Measurements from ENCODE around the gene CRYBG1. TPM values are rescaled to one million over a fixed set of nuclear protein-coding genes. Genes with fewer than 3 reads are reported as not detected.

Gene CRYBG1
- total RNA-seq, 2 experiments from 2014 or later: 34.9 to 36.8 TPM

GRCh38 chr6:106470811-106471210 lies 110.3 kb downstream of the CRYBG1 start:
- no peak for ATAC-seq
- POLR2A ChIA-PET: interaction anchor here (0.7 kb wide), 1 partner anchor 449 kb away, joined by 3 read pairs; no protein-coding TSS in a partner anchor
- no peaks in the 10 kb centered on the region for H3K9me3 Mint-ChIP-seq (ENCODE audit: insufficient read depth)
- no peak for DNase-seq
- no peak overlapping the region for H3K4me3 Mint-ChIP-seq
- no peaks in the 10 kb centered on the region for H3K4me1 Mint-ChIP-seq (ENCODE audit: low read depth)
- CTCF ChIA-PET: interaction anchor here (0.7 kb wide), 1 partner anchor 96 kb away, joined by 3 read pairs; no protein-coding TSS in a partner anchor
- H3K27ac Mint-ChIP-seq: no peak overlapping the region
- no peaks in the 10 kb centered on the region for H3K36me3 Mint-ChIP-seq (ENCODE audit: low read depth)
- H3K27me3 Mint-ChIP-seq (ENCODE audit: low read depth): peaks cover 25% of the 10 kb centered on the region

GRCh38 chr6:106473812-106474211 lies 113.3 kb downstream of the CRYBG1 start:
- DNase-seq: no peak
- no peak for ATAC-seq
- POLR2A ChIA-PET: no interaction called here
- Mint-ChIP-seq H3K36me3 (ENCODE audit: low read depth) (no peaks in the 10 kb centered on the region), H3K27me3 (ENCODE audit: low read depth) (peaks cover 4% of the 10 kb centered on the region), H3K4me1 (ENCODE audit: low read depth) (peaks cover 7% of the 10 kb centered on the region), H3K27ac (no peak overlapping the region), H3K4me3 (no peak overlapping the region), H3K9me3 (ENCODE audit: insufficient read depth) (no peaks in the 10 kb centered on the region)
- CTCF ChIA-PET: interaction anchor here (1.1 kb wide), 1 partner anchor 35 kb away, joined by 3 read pairs; no protein-coding TSS in a partner anchor

DNA sequence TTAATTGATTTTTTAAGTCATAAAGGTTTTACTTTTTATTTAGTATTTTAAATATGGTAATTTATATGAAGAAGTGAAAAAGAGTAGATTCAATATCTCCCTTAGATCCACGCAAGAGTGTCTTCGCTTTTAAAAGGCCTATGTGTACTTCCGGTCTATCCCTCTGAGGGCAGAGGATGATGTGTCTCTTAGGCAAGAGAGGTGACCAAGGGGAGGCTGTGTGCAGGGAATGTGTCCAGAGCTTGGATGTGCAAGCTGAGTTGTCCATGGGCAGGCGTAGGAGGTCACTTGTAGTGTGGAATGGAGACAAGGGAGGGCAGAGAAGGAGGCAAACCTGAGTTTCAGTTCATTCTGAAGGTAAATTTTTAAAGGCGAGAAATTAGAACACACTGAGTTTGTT lies 113.9 kb downstream of the CRYBG1 start:
- H3K4me3 Mint-ChIP-seq: no peak overlapping the region
- no peaks in the 10 kb centered on the region for H3K9me3 Mint-ChIP-seq (ENCODE audit: insufficient read depth)
- ATAC-seq: no peak
- no peaks in the 10 kb centered on the region for H3K27me3 Mint-ChIP-seq (ENCODE audit: low read depth)
- no peaks in the 10 kb centered on the region for H3K36me3 Mint-ChIP-seq (ENCODE audit: low read depth)
- ChIA-PET CTCF (no interaction called here), POLR2A (no interaction called here)
- H3K4me1 Mint-ChIP-seq (ENCODE audit: low read depth): peaks cover 7% of the 10 kb centered on the region
- no peak overlapping the region for H3K27ac Mint-ChIP-seq
- no peak for DNase-seq

DNA sequence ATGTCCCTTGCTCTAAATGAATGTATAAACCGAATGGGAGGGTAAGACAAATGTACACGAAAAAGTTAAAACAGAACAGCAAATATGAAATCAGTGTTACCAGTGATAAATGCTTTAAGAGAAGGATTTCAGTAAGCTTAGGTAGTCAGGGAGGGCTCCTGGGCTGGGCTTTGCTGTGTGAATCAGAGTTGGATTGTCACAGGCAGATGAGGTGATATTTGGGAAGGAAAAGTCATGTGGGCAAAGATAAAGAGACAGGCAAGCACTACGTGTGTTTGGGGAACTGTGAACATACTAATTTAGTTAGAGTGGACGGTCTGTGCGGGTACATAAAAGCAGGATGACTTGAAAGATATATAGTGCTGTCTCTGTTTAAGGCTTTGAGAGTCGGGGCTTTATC lies 114.8 kb downstream of the CRYBG1 start:
- ChIA-PET POLR2A (interaction anchor here (0.6 kb wide), 1 partner anchor 60 kb away, joined by 6 read pairs; no protein-coding TSS in a partner anchor), CTCF (no interaction called here)
- Mint-ChIP-seq H3K27me3 (ENCODE audit: low read depth) (no peaks in the 10 kb centered on the region), H3K27ac (no peak overlapping the region), H3K9me3 (ENCODE audit: insufficient read depth) (no peaks in the 10 kb centered on the region), H3K4me1 (ENCODE audit: low read depth) (peaks cover 7% of the 10 kb centered on the region), H3K36me3 (ENCODE audit: low read depth) (no peaks in the 10 kb centered on the region), H3K4me3 (no peak overlapping the region)
- DNase-seq (no peak), ATAC-seq (no peak)

DNA sequence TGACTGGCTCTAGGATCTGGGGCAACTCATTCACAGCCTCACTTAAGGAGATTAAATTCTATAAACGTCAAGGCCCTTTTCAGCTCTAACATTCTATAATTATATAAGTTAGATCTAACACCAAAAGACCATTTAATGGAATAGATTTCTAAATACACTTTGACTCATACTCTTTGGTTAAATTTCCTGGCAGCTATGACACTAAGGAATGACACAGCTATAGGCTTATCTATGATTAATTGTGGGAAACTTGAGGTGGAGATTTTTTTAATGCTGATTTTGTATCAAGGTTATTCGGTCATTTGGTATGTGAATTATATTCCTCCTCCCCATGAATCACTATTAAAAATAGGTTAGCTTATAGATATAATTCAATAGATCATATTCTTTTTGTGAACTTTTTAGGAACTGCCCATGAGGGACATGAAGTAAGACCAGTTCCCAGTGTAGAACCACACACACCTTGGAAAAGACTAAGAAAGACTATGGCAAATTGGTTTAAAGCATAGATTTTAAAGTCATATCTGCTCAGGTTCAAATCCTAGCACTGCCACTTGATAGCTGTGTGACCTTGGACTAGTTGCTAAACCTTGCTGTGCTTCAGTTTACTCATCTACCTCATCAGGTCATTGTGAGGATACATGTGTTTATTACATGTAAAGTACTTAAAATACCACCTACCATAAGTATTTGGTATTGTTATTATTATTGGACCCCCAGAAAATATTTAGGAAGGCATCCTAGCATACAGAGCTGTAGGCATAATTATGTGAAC lies 116.0 kb downstream of the CRYBG1 start:
- POLR2A ChIA-PET: no interaction called here
- H3K4me1 Mint-ChIP-seq (ENCODE audit: low read depth): peaks cover 7% of the 10 kb centered on the region
- CTCF ChIA-PET: no interaction called here

GRCh38 chr6:106477146-106477545 lies 116.6 kb downstream of the CRYBG1 start:
- H3K4me1 Mint-ChIP-seq (ENCODE audit: low read depth): peaks cover 7% of the 10 kb centered on the region
- CTCF ChIA-PET: interaction anchor here (2.0 kb wide), 1 partner anchor 90 kb away, joined by 7 read pairs; no protein-coding TSS in a partner anchor
- POLR2A ChIA-PET: no interaction called here
- DNase-seq: no peak
- no peak overlapping the region for H3K27ac Mint-ChIP-seq
- no peak for ATAC-seq
- H3K36me3 Mint-ChIP-seq (ENCODE audit: low read depth): no peaks in the 10 kb centered on the region
- H3K27me3 Mint-ChIP-seq (ENCODE audit: low read depth): no peaks in the 10 kb centered on the region
- no peaks in the 10 kb centered on the region for H3K9me3 Mint-ChIP-seq (ENCODE audit: insufficient read depth)
- no peak overlapping the region for H3K4me3 Mint-ChIP-seq

More for the DNA sequence above, 116.0 kb downstream of the CRYBG1 start:
- H3K36me3 Mint-ChIP-seq (ENCODE audit: low read depth): no peaks in the 10 kb centered on the region
- DNase-seq (no peak), ATAC-seq (no peak)
- H3K27me3 Mint-ChIP-seq (ENCODE audit: low read depth): no peaks in the 10 kb centered on the region
- no peaks in the 10 kb centered on the region for H3K9me3 Mint-ChIP-seq (ENCODE audit: insufficient read depth)
- no peak overlapping the region for H3K27ac Mint-ChIP-seq
- H3K4me3 Mint-ChIP-seq: no peak overlapping the region

GRCh38 chr6:106477790-106478189 lies 117.3 kb downstream of the CRYBG1 start:
- POLR2A ChIA-PET: interaction anchor here (0.6 kb wide), 1 partner anchor 156 kb away, joined by 3 read pairs; no protein-coding TSS in a partner anchor
- Mint-ChIP-seq H3K36me3 (ENCODE audit: low read depth) (no peaks in the 10 kb centered on the region), H3K27me3 (ENCODE audit: low read depth) (no peaks in the 10 kb centered on the region), H3K9me3 (ENCODE audit: insufficient read depth) (no peaks in the 10 kb centered on the region), H3K4me3 (no peak overlapping the region), H3K4me1 (ENCODE audit: low read depth) (peaks cover 7% of the 10 kb centered on the region), H3K27ac (no peak overlapping the region)
- CTCF ChIA-PET: interaction anchor here (1.6 to 2.0 kb wide), 2 partner anchors 32 to 89 kb away, joined by 3 to 7 read pairs; no protein-coding TSS in a partner anchor
- DNase-seq: no peak
- ATAC-seq: no peak

DNA sequence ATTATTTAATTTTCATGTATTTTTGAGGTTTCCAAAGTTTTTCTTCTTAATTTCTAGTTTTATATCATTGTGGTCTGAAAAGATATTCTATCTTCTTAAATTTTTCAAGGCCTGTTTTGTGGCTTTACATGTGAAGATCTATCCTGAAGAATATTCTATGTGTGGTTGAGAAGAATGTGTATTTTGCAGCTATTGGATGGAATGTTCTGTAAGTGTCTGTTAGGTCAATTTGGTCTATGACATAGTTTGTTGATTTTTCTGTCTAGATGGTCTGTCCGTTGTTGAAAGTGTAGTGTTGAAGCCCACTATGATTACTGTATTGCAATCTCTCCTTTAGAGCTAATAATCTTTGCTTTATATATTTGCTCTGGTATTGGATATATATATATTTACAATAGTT lies 125.7 kb downstream of the CRYBG1 start:
- Mint-ChIP-seq H3K36me3 (ENCODE audit: low read depth) (no peaks in the 10 kb centered on the region), H3K9me3 (ENCODE audit: insufficient read depth) (peaks cover 5% of the 10 kb centered on the region), H3K27ac (no peak overlapping the region), H3K27me3 (ENCODE audit: low read depth) (peaks cover 7% of the 10 kb centered on the region), H3K4me3 (no peak overlapping the region), H3K4me1 (ENCODE audit: low read depth) (no peaks in the 10 kb centered on the region)
- ChIA-PET POLR2A (no interaction called here), CTCF (interaction anchor here (1.6 kb wide), 2 partner anchors 38 to 80 kb away, joined by 3 to 4 read pairs; no protein-coding TSS in a partner anchor)
- no peak for DNase-seq
- ATAC-seq: no peak

- Mint-ChIP-seq H3K4me3 (no peak overlapping the region), H3K9me3 (ENCODE audit: insufficient read depth) (peaks cover 5% of the 10 kb centered on the region), H3K4me1 (ENCODE audit: low read depth) (no peaks in the 10 kb centered on the region), H3K36me3 (ENCODE audit: low read depth) (no peaks in the 10 kb centered on the region), H3K27me3 (ENCODE audit: low read depth) (peaks cover 17% of the 10 kb centered on the region), H3K27ac (no peak overlapping the region)
- ATAC-seq (no peak), DNase-seq (no peak)
- ChIA-PET CTCF (interaction anchor here (1.2 kb wide), 1 partner anchor 12 kb away, joined by 3 read pairs; no protein-coding TSS in a partner anchor), POLR2A (interaction anchor here (0.5 kb wide), 1 partner anchor 22 kb away, joined by 3 read pairs; no protein-coding TSS in a partner anchor)
Measured at GRCh38 chr6:106488494-106489370, 128.2 kb downstream of the CRYBG1 start.

DNA sequence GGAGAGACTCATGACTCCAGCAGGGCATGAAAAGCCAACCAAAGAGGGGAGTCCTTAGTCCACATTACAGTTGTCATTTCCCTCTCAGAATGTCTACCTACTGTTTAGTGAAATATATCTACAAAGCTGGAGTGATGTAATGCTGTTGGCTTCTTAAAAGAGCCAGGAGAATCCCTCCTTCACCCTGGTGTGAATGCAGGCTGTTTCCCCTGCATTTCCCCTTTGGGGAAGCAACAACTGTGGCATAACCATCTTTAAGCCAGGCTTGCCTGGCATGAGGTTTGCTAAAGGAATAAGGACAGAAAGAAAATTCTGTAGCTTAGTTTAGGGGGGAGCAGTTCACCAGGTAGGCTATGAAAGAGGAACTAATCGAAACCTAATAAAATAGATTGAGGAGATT lies 129.5 kb downstream of the CRYBG1 start:
- Mint-ChIP-seq H3K9me3 (ENCODE audit: insufficient read depth) (peaks cover 5% of the 10 kb centered on the region), H3K4me1 (ENCODE audit: low read depth) (no peaks in the 10 kb centered on the region), H3K27me3 (ENCODE audit: low read depth) (peaks cover 17% of the 10 kb centered on the region), H3K4me3 (no peak overlapping the region), H3K27ac (no peak overlapping the region), H3K36me3 (ENCODE audit: low read depth) (no peaks in the 10 kb centered on the region)
- DNase-seq: no peak
- POLR2A ChIA-PET: no interaction called here
- ATAC-seq: no peak
- CTCF ChIA-PET: no interaction called here

DNA sequence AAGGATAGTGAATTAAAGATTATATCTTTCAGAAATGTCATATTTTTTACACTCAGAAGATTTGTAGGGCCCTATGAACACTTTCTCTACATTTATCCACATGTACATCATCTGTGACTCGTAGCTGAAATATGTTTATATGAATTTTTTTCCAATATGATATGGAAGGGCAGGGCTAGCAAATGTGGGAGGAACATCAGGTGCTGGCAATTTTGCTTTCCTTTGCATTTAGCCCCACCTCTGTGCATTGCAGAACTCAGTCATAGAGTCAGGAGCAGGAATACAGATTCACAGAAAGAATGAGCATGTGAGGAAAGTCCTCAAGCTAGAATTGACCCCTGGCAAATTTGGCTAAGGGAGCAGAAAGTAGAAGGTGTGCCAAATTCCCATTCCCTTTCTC lies 129.9 kb downstream of the CRYBG1 start:
- ATAC-seq (no peak), DNase-seq (no peak)
- CTCF ChIA-PET: interaction anchor here (2.0 kb wide), 1 partner anchor 489 kb away, joined by 4 read pairs; no protein-coding TSS in a partner anchor
- Mint-ChIP-seq H3K9me3 (ENCODE audit: insufficient read depth) (peaks cover 5% of the 10 kb centered on the region), H3K4me3 (no peak overlapping the region), H3K27me3 (ENCODE audit: low read depth) (peaks cover 15% of the 10 kb centered on the region), H3K4me1 (ENCODE audit: low read depth) (no peaks in the 10 kb centered on the region), H3K27ac (no peak overlapping the region), H3K36me3 (ENCODE audit: low read depth) (no peaks in the 10 kb centered on the region)
- POLR2A ChIA-PET: no interaction called here
